NCI-H1417 treated with DMSO at 0.1 percent for 48 hours (cell line): ENCODE results near the gene LRRC9.
"Not testable (repeated sequence)": the region's sequence is repeated elsewhere in the genome, so short reads cannot be mapped to it uniquely, and the experiment has no call there.

Source experiments
- DNase-seq: peaks from one replicate; lab custom pipeline; 2025; lab: John Stamatoyannopoulos, UW

Gene LRRC9

DNA sequence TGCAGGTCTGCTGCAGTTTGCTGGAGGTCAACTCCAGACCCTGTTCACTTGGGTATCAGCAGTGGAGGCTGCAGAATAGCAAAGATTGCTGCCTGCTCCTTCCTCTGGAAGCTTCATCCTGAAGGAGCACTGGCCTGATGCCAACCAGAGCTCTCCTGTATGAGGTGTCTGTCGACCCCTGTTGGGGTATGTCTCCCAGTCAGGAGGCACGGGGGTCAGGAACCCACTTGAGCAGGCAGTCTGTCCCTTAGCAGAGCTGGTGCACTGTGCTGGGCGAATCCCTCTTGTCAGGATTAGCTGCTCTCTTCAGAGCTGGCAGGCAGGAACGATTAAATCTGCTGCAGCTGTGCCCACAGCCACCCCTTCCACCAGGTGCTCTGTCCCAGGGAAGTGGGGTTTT lies 37.9 kb downstream of the LRRC9 start:
- DNase-seq, result not testable (repeated sequence)

DNA sequence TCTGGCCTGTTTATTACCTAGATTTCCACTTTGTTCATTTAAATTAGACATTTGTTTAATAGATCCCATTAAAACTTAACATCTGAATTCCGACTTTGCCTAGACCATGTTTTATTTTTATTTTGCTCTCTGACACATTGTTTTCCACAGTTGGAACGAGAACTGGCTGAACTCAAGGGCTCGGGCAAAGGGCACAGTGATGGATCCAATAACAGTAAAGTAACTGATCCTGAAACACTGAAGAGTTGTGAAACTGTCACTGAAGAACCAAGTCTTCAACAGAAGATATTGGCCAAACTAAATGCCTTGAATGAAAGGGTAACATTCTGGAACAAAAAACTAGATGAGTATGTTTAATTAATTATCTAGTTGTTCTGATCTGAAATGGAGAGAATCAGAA lies 39.7 kb downstream of the LRRC9 start:
- no peak for DNase-seq

DNA sequence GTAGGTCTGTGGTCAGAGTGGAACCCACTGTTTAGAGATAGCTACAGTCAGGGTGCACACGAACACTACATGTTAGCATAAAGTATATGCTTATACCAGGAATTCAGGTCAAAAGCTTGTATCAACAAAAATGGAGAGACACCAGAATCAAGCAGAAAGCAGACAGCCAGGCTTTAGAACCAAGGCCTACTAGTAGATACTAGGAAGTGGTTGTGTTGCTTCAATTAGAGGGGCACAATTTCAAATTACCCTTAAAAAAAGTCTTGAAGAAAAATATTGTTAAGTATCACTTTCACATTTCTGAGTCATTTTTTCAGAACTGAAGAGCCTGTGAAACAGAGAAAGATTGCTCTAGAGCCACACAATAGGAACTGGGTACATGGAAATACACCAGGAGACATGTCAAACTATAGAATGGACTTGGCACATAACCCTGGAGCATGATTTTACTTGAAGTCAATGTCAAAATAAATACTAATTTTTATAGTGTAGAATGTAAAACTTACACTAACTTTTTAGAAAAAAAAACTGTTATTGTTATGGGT lies 41.6 kb downstream of the LRRC9 start:
- no peak for DNase-seq

DNA sequence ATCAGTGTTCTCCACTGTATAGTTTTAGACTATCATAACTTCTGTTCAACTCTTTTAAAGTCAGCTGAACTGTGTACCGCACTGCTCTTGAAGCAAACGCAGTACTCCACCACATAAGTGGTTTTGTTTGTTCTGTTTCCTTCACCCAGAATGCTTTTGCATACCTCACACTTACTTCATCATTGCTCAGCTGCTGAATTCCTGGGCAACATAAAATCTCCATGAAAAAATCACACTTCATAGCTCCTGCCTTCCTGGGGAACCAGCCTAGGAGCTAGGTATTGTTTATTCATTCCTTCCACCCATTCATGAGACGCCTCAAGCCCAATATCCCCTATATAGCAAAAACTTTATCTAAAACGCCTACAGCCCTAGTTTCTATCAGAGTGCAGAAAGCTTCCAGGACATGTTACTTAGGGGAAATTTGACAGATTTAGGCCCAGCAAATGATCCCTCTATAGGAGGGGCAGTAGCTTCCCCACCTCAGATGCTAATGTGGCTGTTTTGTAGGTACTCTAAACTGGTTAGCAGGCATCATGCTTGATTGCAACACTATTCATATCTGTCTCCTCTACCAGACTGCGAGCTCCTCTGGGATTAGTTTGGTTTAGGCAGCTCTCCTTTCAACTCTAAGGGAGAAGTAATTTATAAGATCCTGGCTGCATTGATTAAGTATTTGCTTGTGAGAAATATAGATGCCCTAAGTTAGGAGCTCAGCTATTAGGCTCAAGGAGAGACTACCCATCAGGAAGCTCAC lies 44.5 kb downstream of the LRRC9 start:
- DNase-seq, result no peak

DNA sequence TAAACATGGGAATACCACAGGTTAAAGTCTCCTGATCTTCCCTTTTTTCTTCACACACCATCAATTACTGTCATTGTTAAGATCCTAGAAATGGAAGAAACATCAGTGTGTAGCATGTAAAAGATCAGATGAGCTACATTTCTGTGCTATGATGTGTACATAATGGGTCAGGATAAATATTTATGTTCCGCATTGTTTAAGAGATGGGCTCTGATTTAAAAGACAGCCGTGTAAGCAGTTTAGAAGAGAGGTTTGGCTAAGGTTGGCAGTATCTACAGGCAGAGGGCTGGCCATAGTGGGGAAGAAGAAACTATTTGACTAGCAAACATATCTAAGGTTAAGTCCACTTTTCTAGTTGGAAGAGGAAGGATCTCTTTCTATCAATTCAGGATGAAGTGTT lies 49.4 kb downstream of the LRRC9 start:
- DNase-seq, result no peak

DNA sequence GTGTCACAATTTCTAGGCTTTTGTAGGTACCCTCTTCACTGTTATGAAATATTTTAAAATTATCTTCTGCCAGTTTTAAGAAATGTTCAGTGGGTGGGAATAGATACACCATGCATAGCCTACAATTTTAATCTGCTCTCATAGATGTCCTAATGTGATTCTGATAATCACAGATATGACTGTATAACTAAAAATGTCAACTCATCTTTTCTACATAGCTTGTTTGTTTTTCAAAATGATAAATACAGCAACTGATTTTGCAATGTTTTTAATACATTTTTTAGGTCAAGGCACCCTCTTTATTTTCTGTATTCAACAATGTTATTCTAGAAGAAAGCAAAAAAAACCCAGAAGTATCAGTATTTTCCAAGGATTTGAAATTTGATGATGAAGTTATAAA lies 61.6 kb downstream of the LRRC9 start:
- DNase-seq, result no peak

DNA sequence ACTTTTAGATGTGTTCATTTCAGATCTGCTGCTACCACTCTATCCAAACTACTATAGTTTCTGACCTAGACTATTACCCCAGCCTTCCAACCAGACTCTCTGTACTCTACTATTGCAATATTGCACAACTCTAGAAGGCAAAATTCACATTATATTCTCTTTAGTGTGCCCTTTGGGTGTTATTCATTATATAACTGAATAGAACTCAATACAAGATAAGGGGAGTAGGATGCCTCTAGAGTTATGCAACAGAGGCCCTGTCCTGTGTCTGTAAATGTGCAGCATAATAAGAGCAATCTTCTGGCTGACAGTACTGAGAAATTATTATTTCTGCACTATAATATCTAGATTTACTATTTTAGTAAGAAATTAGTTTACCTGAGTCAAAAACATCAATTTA lies 63.1 kb downstream of the LRRC9 start:
- no peak for DNase-seq

DNA sequence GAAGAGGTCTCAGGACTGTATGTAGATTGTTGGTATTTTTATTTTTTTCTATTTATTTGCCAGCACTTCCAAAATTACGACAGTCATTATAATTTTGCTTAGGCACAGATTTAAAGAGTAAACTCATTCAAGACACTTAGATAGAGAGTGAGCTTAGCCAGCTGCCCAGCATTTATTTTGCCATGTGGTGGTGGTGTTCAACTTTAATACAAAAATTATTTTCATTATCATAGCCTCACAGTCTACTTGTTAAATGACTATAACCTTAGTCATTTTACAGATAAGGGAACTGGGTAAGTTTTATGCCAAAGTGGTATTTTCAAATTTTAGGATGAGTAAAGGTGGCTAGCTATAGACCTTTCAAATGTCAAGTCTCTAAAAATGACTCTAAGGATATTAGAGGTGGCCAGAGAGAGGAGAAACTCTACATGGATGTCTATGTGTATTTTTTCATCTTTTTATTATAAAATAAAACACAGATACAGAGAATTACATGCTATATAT lies 66.7 kb downstream of the LRRC9 start:
- no peak for DNase-seq

DNA sequence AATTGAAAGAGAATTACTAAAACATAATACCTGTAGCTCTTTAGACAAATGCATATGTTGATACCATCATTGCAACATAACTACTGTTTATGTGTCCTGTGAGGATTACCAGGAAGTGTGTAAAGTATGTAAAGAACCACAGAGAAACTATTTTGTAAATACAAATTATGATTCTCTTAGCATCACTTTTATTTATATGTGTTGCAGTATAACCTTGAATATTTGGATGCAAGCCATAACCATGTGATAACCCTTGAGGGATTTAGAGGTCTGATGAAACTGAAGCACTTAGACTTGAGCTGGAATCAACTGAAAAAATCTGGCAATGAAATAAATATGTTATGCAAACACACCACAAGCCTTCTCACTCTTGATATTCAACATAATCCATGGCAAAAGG lies 77.5 kb downstream of the LRRC9 start:
- DNase-seq, result no peak

DNA sequence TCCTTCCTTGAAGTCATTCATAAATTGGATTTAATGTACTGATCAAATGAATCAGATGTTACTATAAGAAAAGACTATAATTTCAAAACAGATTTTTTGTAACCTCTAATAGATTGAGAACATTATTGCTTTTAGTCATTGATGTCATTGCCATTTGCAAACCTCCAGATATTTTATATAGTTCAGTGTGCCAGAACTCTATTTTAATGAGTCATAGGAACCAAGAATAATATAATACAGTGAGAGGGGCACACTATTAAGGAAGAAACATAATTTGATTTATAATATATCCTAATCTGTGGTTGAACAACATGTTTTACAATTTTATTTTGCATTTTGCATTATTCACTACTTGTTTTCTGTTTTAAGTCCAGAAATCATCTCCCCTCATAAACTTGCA lies 78.0 kb downstream of the LRRC9 start:
- DNase-seq, result no peak

DNA sequence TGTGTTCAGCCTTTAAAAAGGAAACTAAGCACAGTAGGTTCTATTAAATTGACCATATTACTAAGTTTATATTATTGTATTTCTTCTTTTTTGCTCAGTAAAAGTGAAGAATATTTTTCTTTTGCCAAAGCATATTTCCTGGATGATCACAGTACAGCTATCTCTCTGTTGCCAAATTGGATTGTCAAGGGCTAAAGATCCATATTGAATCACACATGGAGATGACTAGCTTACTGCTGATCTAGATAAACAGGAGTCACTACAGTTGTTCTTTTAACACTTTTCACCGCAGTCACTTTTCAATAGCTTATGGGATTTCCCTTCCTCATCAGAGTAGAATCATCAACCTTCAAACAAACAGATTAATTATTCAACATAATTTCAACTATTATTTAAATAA lies 78.6 kb downstream of the LRRC9 start:
- DNase-seq, result no peak

DNA sequence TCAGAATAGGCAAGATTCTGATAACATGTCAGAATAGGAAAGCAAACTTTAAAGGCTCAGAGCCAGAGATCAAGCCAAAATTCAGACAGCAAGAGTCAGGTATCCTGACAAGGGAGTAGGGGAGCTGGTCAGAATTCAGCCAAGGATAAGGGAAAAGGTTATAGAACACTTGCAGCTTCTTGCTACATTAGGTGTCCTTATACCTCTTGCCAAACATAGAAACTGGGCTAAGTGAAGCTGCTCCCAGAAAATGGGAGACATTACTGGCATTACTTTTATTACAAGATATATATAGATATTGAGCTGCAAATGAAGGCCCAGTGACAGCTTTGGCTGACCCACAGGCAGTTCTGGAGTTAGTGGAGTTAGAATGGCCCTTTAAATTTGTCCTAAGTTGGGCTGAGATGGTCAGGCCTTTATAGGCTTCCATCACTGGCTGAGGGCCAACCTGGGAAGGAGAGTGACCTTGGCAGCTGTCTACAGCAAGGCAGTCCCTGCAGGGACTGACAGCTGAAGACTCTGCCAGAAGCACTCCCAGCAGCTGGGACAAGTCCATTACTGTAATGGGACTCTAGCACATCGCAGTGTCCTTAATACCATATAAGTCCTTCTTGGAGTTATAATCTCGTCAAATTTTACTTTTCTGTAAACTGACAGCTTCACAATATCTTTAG lies 83.0 kb downstream of the LRRC9 start:
- no peak for DNase-seq

DNA sequence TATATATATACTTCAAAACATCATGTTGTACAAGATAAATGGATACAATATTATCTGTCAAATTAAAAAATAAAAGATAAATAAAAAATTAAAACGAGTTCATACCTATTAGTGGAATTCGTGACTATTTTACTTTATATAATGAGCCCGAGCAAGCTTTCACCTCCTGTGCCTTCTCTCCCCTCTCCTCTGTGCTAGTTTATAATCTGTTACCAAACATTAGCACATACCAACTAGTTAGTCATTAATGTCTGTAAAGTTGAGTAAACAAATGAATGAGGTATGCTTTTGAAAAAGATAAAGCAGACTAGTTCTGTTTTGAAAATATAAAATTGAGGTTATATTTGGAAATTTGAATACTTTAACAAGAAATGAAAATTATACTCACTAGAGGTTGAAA lies 84.0 kb downstream of the LRRC9 start:
- DNase-seq, result no peak

DNA sequence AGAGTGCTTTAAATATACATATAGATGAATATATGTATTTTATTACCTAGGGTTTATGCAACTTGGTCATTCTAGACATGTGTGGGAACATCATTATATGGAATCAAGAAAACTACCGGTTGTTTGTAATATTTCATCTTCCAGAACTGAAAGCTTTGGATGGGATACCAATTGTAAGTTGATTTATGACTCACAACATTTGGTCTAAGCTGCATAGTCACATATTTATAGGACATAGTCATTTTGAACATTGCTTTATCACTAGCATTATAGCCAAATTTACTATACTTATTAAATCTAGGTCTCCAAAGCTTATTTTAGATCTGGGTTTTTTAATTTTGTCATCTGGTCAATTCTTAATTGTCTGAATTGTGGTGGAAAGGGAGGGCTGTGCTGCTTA lies 88.1 kb downstream of the LRRC9 start:
- no peak for DNase-seq

DNA sequence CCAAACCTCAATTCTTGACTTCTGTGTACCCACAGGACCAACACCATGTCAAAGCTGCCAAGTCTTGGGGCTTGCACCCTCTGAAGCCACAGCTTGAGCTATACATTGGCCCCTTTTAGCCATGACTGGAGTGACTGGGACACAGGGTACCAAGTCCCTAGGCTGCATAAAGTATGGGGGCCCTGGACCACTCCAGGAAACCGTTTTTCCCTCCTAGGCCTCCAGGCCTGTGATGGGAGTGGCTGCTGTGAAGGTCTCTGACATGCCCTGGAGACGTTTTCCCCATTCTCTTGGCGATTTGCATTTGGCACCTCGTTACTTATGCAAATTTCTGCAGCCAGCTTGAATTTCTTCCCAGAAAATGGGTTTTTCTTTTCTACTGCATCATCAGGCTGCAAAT lies 90.3 kb downstream of the LRRC9 start:
- not testable (repeated sequence) for DNase-seq

DNA sequence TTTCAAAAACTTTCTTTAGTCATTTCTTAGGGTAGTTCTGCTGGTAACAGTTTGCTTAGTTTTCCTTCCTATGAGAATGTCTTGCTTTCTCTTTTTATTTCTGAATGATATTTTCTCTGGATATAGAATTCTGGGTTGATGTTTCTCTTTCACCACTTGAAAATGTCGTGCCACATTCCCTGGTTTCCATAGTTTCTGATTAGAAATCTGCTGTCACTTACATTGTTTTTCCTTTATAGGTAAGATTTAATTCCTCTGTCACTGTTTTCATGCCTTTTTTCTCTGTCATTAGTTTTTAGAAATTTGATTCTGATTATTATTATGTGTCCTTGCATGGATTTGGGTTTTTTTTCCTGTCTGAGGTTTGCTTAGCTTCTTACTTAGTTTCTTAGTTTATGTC lies 94.5 kb downstream of the LRRC9 start:
- no peak for DNase-seq

DNA sequence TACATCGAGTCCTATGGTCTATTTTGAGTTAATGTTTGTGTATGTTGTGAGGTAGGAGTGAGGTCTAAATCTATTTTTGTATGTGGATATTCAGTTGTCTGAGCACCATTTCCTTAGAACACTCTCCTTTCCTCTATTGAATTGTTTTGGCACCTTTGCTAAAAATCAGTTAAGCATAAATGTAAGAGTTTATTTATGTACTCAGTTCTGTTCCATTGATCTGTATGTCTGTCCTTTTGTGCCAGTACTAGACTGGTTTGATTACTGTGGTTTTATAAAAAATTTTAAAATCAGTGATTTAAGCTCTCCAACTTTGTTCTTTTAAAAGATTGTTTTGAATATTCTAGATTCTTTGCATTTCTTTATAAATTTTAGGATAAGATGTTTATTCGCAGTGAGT lies 101.7 kb downstream of the LRRC9 start:
- no peak for DNase-seq

DNA sequence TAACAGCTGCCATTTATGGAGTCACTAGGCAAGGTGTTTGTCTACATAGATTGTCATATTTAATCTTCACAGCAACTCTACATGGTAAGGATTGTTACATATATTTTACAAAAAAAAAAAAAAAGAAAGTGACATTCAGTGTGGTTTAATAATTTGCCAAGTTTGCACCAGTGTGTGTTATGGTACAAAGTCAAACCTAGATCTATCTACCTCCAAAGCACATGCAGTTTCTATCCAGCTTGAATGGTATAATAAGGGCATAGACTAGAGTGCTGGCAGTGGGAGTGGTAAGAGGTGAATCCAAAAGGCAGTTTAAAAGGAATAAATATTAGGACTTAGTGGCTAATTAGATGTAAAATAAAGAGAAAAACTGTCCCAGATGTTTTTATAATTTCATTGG lies 105.6 kb downstream of the LRRC9 start:
- DNase-seq, result no peak

DNA sequence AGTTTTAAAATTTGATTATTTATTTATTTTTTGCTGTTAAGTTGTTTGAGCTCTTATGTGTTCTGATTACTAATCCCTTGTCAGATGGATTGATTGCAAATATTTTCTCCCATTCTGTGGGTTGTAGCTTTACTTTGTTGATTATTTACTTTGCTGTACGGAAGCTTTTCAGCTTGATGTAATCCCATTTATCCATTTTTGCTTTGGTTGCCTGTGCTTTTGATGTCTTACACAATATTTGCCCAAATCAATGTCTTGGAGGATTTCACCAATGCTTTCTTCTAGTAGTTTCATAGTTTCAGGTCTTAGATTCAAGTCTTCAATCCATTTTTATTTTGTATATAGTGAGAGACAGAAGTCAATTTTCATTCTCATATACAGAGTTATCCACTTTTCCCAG lies 115.2 kb downstream of the LRRC9 start:
- DNase-seq, result no peak

DNA sequence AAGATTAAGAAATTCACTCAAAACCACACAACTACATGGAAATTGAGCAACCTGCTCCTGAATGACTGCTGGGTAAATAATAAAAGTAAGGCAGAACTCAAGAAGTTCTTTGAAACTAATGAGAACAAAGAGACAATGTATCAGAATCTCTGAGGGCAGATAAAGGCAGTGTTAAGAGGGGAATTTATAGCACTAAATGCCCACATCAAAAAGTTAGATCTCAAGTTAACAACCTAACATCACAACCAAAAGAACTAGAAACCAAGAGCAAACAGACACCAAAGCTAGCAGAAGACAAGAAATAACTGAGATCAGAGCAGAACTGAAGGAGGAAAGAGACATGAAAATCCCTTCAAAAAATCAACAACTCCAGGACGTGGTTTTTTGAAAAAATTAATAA lies 128.0 kb downstream of the LRRC9 start:
- DNase-seq, result not testable (repeated sequence)

DNA sequence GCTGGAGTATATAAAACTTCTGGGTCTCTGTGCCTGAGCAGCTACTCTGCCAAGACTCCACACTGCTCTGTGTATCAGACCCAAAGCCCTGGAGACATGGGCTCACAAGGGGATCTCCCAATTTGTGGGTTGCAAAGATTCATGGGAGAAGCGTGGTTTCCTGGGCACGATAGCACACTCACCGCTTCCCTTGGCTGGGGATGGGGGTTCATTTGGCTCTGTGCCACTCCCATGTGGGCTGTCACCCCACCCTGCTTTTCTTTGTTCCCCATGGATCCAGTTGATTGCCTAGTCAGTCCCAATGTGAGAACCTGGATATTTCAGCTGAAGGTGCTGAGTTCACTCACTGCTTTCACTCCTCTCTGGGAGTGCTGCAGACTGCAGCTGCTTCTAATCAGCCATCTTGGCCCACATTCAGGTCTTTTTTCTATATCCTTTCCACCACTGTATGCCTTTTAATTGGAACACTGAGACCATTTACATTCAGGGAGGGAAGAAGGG lies 131.8 kb downstream of the LRRC9 start:
- DNase-seq, result no peak

DNA sequence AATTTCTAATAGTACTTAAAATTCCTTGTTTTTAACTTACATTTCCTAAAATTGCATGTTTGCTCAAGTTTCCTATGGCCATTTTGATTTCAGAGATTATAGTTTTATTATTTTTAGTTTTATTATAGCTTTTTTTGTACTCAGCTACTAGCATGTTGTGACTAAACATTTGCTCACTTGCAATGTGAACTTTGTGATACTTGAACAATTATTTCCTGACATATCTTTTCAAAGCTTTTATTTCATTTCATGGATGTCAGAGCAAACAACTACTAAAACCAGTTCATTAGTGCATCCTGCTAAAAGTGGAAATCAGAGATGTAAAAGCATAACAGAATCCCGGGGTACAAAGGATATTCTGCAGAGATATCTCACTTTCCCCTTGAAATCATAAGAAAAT lies 138.1 kb downstream of the LRRC9 start:
- DNase-seq, result no peak

DNA sequence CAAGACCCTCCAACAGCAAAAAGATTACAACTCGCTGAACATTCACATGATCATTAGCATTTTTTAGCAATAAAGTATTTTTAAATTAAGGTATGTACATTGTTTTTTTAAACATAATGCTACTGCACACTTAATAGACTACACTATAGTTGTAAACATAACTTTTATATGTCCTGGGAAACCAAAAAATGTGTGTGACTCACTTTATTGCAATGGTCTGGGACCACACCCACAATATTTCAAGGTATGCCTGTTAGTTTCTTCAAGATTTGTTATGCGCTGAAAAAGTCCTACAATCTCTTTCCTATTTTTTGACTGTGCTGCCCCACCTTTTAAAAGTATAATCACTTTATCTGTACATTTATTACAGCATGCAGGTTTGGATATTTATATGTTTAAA lies 141.4 kb downstream of the LRRC9 start:
- DNase-seq, result no peak
